Thyroid gland (tissue), 4 donors: ENCODE data around the gene ZNF516.

Source experiments
- CTCF ChIP-seq, 6 experiments: fragments of 200-600 bp in 3 of 6; fragments of 450-650 bp in 3 of 6; sonication (generic) in 3 of 6; IDR thresholded peaks; one replicate each; pipeline ENCODE4 v1.5.1; 2016 to 2019; ENCODE audit warnings: antibody characterized with exemption in 6 of 6, mild to moderate bottlenecking in 2 of 6, inconsistent platforms in 1 of 6, moderate library complexity in 1 of 6
- POLR2A ChIP-seq, 2 donors: fragments of 450-650 bp; IDR thresholded peaks; one replicate each; pipeline ENCODE4 v1.6.1; 2017; ENCODE audit warnings: antibody characterized with exemption in 2 of 2, mild to moderate bottlenecking in 2 of 2, moderate library complexity in 1 of 2

- TF ChIP-seq CTCF (IDR thresholded peaks at IDR 0.05) (no peak), POLR2A (IDR thresholded peaks at IDR 0.05) (no peak)
Observed at GRCh38 chr18:76319366-76319765, 175.7 kb downstream of the ZNF516 start.
